ENCODE data around the gene GALR2. TPM values are rescaled to one million over a fixed set of nuclear protein-coding genes. Genes with fewer than 3 reads are reported as not detected.

The GALR2 gene
- total and polyA plus RNA-seq, 10 of the 15 experiments (the other 5 are each of a cell fraction or from before 2014, with no cell fraction given): 0.06 to 1.2 (median 0.22) TPM; not detected in 5

GRCh38 chr17:76123191-76123499 is 48.6 kb downstream of the GALR2 start:
- ATAC-seq (no peak), DNase-seq (ENCODE audit: low read depth, low spot score) (no peak), FAIRE-seq (no peak)
- RAD21 ChIA-PET (ENCODE audit: unreplicated experiment): interaction anchor here (1.4 to 9.9 kb wide), 7 partner anchors 57 to 176 kb away, joined by 4 to 149 read pairs (median 14); partner anchors contain the start of gene UBALD2
- Histone ChIP-seq H3K4me1 (ENCODE audit: control insufficient read depth, insufficient read depth, low read length) (peaks cover 6% of the 10 kb centered on the region), H3K27ac (ENCODE audit: control insufficient read depth, insufficient read depth) (no peak overlapping the region), H3K4me3 (no peak overlapping the region), H3K9ac (ENCODE audit: control insufficient read depth, insufficient read depth, low read length) (no peak overlapping the region), H3K4me2 (ENCODE audit: control insufficient read depth, insufficient read depth) (no peak overlapping the region), H4K20me1 (ENCODE audit: control insufficient read depth, insufficient read depth) (no peaks in the 10 kb centered on the region), H3K9me3 (replicated peaks; ENCODE audit: control insufficient read depth, insufficient read depth, low read length) (no peaks in the 10 kb centered on the region), H3K79me2 (ENCODE audit: control insufficient read depth, insufficient read depth, low read length) (no peaks in the 10 kb centered on the region), H3K36me3 (ENCODE audit: control insufficient read depth in 2 of 2, insufficient read depth in 2 of 2, low read length in 1 of 2) (no peaks in the 10 kb centered on the region), H2AFZ (ENCODE audit: control insufficient read depth, low read depth, low read length) (no peak overlapping the region), H3K27me3 (replicated peaks in 1 of 2; ENCODE audit: control insufficient read depth in 2 of 2, insufficient read depth in 2 of 2, low read length in 1 of 2) (no peaks in the 10 kb centered on the region)
- SMC1A ChIA-PET (ENCODE audit: uncharacterized antibody, unreplicated experiment): interaction anchor here (1.2 to 9.0 kb wide), 9 partner anchors 22 to 176 kb away, joined by 3 to 77 read pairs (median 11); no protein-coding TSS in a partner anchor
- no TSS peak for BruUV-seq (replicated peaks)
- intact Hi-C loops (cut with micrococcal nuclease; ENCODE audit: unreplicated experiment): loop anchor here (10.0 kb wide), 1 partner anchor 262 kb away; the partner anchor contains the start of gene SPHK1
- POLR2A ChIA-PET: interaction anchor here (1.1 kb wide), 1 partner anchor 156 kb away, joined by 4 read pairs; no protein-coding TSS in a partner anchor
- no peak for TF ChIP-seq BACH1 (IDR thresholded peaks at IDR 0.05; ENCODE audit: borderline replicate concordance)
- no peak for TF ChIP-seq NR2C2 (IDR thresholded peaks at IDR 0.05; ENCODE audit: borderline replicate concordance, control insufficient read depth, insufficient read length, low read depth)
- TF ChIP-seq GATAD2B (conservative IDR thresholded peaks at IDR 0.05; ENCODE audit: low read depth): no peak
- no peak for TF ChIP-seq SREBF1 (IDR thresholded peaks at IDR 0.05; ENCODE audit: low read length)
- TF ChIP-seq ETV6 (conservative IDR thresholded peaks at IDR 0.05 in 1 of 2, IDR thresholded peaks at IDR 0.05 in 1 of 2; ENCODE audit: borderline replicate concordance in 1 of 2, low read depth in 1 of 2): peak in 1 of 2 experiments; percentile 40; a peak in 1 of 4 replicates
- in situ Hi-C loops (cut with MboI): loop anchor here (5.0 kb wide), 1 partner anchor 159 kb away; no protein-coding TSS in a partner anchor
- CTCF ChIA-PET: interaction anchor here (0.8 to 18.3 kb wide), 14 partner anchors 17 to 176 kb away, joined by 3 to 316 read pairs (median 6); partner anchors contain the start of gene FOXJ1
- WGBS (ENCODE audit: insufficient coverage, insufficient replicate concordance, low lambda C conversion rate, missing lambda C conversion rate): 78% methylated on average over 5 of the region's 5 CpGs

Measured in GM12878 (cell line).